OCI-LY1 (cell line): ENCODE measurements around the gene TMEM253.

Experiments used
- H2AFZ ChIP-seq: fragments of 200-600 bp; sonication (generic), shearing (Covaris generic); 2 replicates; pipeline ENCODE4 v1.6.0; 2014; ENCODE audit warnings: antibody characterized with exemption, mild to moderate bottlenecking, low read length
- H3F3A ChIP-seq: fragments of 200-600 bp; sonication (generic), shearing (Covaris generic); 2 replicates; pipeline ENCODE4 v1.6.0; 2014; ENCODE audit warnings: mild to moderate bottlenecking, antibody characterized with exemption, low read length, moderate library complexity; ENCODE audit not compliant: insufficient read depth
- H3K27ac ChIP-seq: fragments of 200-600 bp; sonication (generic); 2 replicates; pipeline ENCODE4 v1.5.1; 2014; ENCODE audit warnings: low read length, mixed run types, mild to moderate bottlenecking, low read depth; ENCODE audit not compliant: poor library complexity, severe bottlenecking
- H3K27me3 ChIP-seq: fragments of 200-600 bp; sonication (generic); 2 replicates; pipeline ENCODE4 v1.6.0; 2014; ENCODE audit warnings: antibody characterized with exemption, mild to moderate bottlenecking, low read length, moderate library complexity; ENCODE audit not compliant: insufficient read depth
- H3K36me3 ChIP-seq: fragments of 200-600 bp; sonication (generic); 2 replicates; pipeline ENCODE4 v1.6.1; 2014; ENCODE audit warnings: mild to moderate bottlenecking, antibody characterized with exemption, low read length, moderate library complexity, mixed read lengths; ENCODE audit not compliant: insufficient read depth
- H3K4me1 ChIP-seq: fragments of 200-600 bp; sonication (generic); 2 replicates; pipeline ENCODE4 v1.5.1; 2014; ENCODE audit warnings: mild to moderate bottlenecking, low read length, moderate library complexity; ENCODE audit not compliant: insufficient read depth, severe bottlenecking
- H3K4me2 ChIP-seq: fragments of 200-600 bp; sonication (generic), shearing (Covaris generic); 2 replicates; pipeline ENCODE4 v1.6.1; 2014; ENCODE audit warnings: low read length
- H3K4me3 ChIP-seq: fragments of 200-600 bp; sonication (generic); 2 replicates; pipeline ENCODE4 v1.5.1; 2014; ENCODE audit warnings: low read length, low read depth, mild to moderate bottlenecking, mixed read lengths; ENCODE audit not compliant: poor library complexity, severe bottlenecking
- H3K79me2 ChIP-seq: fragments of 200-600 bp; shearing (Covaris generic); 2 replicates; pipeline ENCODE4 v1.6.1; 2016; ENCODE audit warnings: mixed run types, low read length, mixed read lengths; ENCODE audit not compliant: insufficient read depth
- H3K9ac ChIP-seq: fragments of 200-600 bp; sonication (generic), shearing (Covaris generic); 2 replicates; pipeline ENCODE4 v1.6.1; 2014; ENCODE audit warnings: mild to moderate bottlenecking, low read length, mixed read lengths
- H3K9me2 ChIP-seq: fragments of 200-600 bp; sonication (generic), shearing (Covaris generic); 2 replicates; pipeline ENCODE4 v1.6.1; 2014; ENCODE audit warnings: low read depth, mild to moderate bottlenecking, low read length, mixed read lengths
- H3K9me3 ChIP-seq: fragments of 200-600 bp; shearing (Covaris generic); 2 replicates; pipeline ENCODE4 v1.6.1; 2014; ENCODE audit warnings: low read length, mixed read lengths
- H4K20me1 ChIP-seq: fragments of 200-600 bp; sonication (generic), shearing (Covaris generic); 2 replicates; pipeline ENCODE4 v1.6.0; 2016; ENCODE audit warnings: mild to moderate bottlenecking, low read length; ENCODE audit not compliant: insufficient read depth
- EZH2 ChIP-seq: fragments of 200-600 bp; sonication (generic), shearing (Covaris generic); IDR thresholded peaks from 2 replicates; pipeline ENCODE4 v1.8.0; 2017; ENCODE audit warnings: borderline replicate concordance, mixed run types, mild to moderate bottlenecking, antibody characterized with exemption, low read length, moderate library complexity, mixed read lengths
- TF ChIP-seq, protein P1 (sequence below): fragments of 200-600 bp; sonication (generic), shearing (Covaris generic); IDR thresholded peaks from 2 replicates; pipeline ENCODE4 v1.5.1; 2017; ENCODE audit warnings: mild to moderate bottlenecking, antibody characterized with exemption, low read length, moderate library complexity, mixed read lengths

Gene TMEM253

DNA sequence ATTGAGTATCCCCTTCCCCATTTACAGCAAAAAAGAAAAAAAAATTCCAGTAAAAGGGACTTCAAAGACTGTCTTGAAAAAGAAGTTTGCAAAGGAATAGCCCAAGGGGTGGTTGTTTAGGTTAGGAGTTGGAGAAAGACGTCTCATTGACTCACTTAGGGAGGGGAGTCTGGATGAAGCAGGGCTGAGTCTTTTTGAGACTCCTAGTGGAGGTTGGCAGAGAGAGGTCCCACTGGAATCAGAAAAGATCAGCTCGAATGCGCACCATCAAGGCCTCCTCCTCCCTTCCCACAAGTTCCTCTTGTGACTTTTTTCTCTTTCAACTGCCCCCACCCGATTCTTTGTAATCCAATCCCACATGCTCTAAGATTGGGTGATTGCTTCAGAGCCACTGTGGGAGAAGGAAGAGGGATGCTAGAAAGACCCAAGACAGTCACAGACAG lies 28.8 kb upstream of the TMEM253 start:
- Histone ChIP-seq H3K9ac (no peak overlapping the region), H3K79me2 (no peaks in the 10 kb centered on the region), H3K9me2 (no peaks in the 10 kb centered on the region), H3K9me3 (no peaks in the 10 kb centered on the region), H3K27ac (no peak overlapping the region), H3K4me1 (peaks cover 22% of the 10 kb centered on the region), H3K36me3 (no peaks in the 10 kb centered on the region), H2AFZ (no peak overlapping the region), H4K20me1 (no peaks in the 10 kb centered on the region), H3F3A (no peaks in the 10 kb centered on the region), H3K4me2 (peak overlapping the region; percentile 78), H3K4me3 (peak overlapping the region; percentile 55), H3K27me3 (peaks cover 10% of the 10 kb centered on the region)
- TF ChIP-seq, protein P1, sequence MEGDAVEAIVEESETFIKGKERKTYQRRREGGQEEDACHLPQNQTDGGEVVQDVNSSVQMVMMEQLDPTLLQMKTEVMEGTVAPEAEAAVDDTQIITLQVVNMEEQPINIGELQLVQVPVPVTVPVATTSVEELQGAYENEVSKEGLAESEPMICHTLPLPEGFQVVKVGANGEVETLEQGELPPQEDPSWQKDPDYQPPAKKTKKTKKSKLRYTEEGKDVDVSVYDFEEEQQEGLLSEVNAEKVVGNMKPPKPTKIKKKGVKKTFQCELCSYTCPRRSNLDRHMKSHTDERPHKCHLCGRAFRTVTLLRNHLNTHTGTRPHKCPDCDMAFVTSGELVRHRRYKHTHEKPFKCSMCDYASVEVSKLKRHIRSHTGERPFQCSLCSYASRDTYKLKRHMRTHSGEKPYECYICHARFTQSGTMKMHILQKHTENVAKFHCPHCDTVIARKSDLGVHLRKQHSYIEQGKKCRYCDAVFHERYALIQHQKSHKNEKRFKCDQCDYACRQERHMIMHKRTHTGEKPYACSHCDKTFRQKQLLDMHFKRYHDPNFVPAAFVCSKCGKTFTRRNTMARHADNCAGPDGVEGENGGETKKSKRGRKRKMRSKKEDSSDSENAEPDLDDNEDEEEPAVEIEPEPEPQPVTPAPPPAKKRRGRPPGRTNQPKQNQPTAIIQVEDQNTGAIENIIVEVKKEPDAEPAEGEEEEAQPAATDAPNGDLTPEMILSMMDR = no peak
- no peak for TF ChIP-seq EZH2

DNA sequence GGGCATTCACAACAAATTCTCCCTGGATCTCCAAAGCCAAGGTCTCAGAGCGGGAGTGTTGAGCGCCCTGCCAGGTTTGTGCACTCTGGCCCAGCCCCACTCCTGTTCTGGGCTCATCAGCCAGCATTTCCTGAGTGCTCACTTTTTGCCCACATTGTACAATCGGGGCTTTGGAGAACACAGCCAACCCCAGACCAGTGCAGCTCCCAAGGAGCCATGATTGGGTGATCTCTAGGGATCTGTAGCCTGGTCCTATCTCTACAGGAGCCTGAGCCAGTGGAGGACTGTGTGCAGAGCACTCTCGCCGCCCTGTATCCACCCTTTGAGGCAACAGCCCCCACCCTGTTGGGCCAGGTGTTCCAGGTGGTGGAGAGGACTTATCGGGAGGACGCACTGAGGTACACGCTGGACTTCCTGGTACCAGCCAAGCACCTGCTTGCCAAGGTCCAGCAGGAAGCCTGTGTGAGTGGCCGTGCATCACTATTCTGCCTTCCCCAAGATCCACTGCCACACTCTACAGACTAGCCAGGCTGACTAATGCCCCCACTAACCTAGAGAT lies 28.0 kb upstream of the TMEM253 start:
- Histone ChIP-seq H3K79me2 (no peaks in the 10 kb centered on the region), H3K36me3 (no peaks in the 10 kb centered on the region)

DNA sequence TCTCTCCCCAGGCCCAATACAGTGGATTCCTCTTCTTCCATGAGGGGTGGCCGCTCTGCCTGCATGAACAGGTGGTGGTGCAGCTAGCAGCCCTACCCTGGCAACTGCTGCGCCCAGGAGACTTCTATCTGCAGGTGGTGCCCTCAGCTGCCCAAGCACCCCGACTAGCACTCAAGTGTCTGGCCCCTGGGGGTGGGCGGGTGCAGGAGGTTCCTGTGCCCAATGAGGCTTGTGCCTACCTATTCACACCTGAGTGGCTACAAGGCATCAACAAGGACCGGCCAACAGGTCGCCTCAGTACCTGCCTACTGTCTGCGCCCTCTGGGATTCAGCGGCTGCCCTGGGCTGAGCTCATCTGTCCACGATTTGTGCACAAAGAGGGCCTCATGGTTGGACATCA lies 26.9 kb upstream of the TMEM253 start:
- TF ChIP-seq EZH2 = no peak
- TF ChIP-seq, protein P1 = no peak
- no peak overlapping the region for H3K4me2 ChIP-seq
- no peaks in the 10 kb centered on the region for H3K9me2 ChIP-seq
- H4K20me1 ChIP-seq = no peaks in the 10 kb centered on the region
- H3K4me3 ChIP-seq = no peak overlapping the region
- no peaks in the 10 kb centered on the region for H3K36me3 ChIP-seq
- H2AFZ ChIP-seq = no peak overlapping the region
- peaks cover 9% of the 10 kb centered on the region for H3K27me3 ChIP-seq
- no peak overlapping the region for H3K9ac ChIP-seq
- no peaks in the 10 kb centered on the region for H3F3A ChIP-seq
- H3K79me2 ChIP-seq = no peaks in the 10 kb centered on the region
- H3K9me3 ChIP-seq = no peaks in the 10 kb centered on the region
- no peak overlapping the region for H3K27ac ChIP-seq
- peaks cover 22% of the 10 kb centered on the region for H3K4me1 ChIP-seq

More for the DNA sequence above, 28.0 kb upstream of the TMEM253 start:
- no peaks in the 10 kb centered on the region for H3K9me3 ChIP-seq
- H3K4me3 ChIP-seq = no peak overlapping the region
- no peak overlapping the region for H3K4me2 ChIP-seq
- H2AFZ ChIP-seq = no peak overlapping the region
- no peaks in the 10 kb centered on the region for H3F3A ChIP-seq
- H4K20me1 ChIP-seq = no peaks in the 10 kb centered on the region
- no peak overlapping the region for H3K27ac ChIP-seq
- peaks cover 10% of the 10 kb centered on the region for H3K27me3 ChIP-seq
- no peak overlapping the region for H3K9ac ChIP-seq
- peaks cover 22% of the 10 kb centered on the region for H3K4me1 ChIP-seq
- H3K9me2 ChIP-seq = no peaks in the 10 kb centered on the region
- TF ChIP-seq, protein P1 = no peak
- TF ChIP-seq EZH2 = no peak
